Smooth muscle cell (in vitro differentiated cells): ENCODE data around the gene TARBP2. TPM values are rescaled to one million over a fixed set of nuclear protein-coding genes. Genes with fewer than 3 reads are reported as not detected.

Experiments
- DNase-seq: peaks from one replicate; lab custom pipeline; 2025; ENCODE audit not compliant: unreplicated experiment; lab: John Stamatoyannopoulos, UW
- H2AFZ ChIP-seq: fragments of 200-600 bp; sonication (generic); 2 replicates; pipeline ENCODE4 v1.6.0; 2016; ENCODE audit warnings: antibody characterized with exemption, low read depth, mild to moderate bottlenecking
- H3F3A ChIP-seq: fragments of 200-600 bp; sonication (generic); 2 replicates; pipeline ENCODE4 v1.6.0; 2017; ENCODE audit warnings: antibody characterized with exemption, low read depth
- H3K27ac ChIP-seq: fragments of 200-600 bp; sonication (generic); 2 replicates; pipeline ENCODE4 v1.5.1; 2016; ENCODE audit warnings: low read depth, mild to moderate bottlenecking
- H3K27me3 ChIP-seq: fragments of 200-600 bp; sonication (generic); 2 replicates; pipeline ENCODE4 v1.6.1; 2016; ENCODE audit warnings: low read depth, mild to moderate bottlenecking
- H3K36me3 ChIP-seq: fragments of 200-600 bp; sonication (generic); 2 replicates; pipeline ENCODE4 v1.5.1; 2016; ENCODE audit warnings: low read depth
- H3K4me1 ChIP-seq: fragments of 200-600 bp; sonication (generic); 2 replicates; pipeline ENCODE4 v1.5.1; 2016; ENCODE audit warnings: low read depth
- H3K4me2 ChIP-seq: fragments of 200-600 bp; sonication (generic); 2 replicates; pipeline ENCODE4 v1.6.0; 2016; ENCODE audit warnings: mild to moderate bottlenecking
- H3K4me3 ChIP-seq: fragments of 200-600 bp; sonication (generic); 2 replicates; pipeline ENCODE4 v1.5.1; 2016; ENCODE audit warnings: mild to moderate bottlenecking
- H3K79me2 ChIP-seq: fragments of 200-600 bp; sonication (generic); 2 replicates; pipeline ENCODE4 v1.6.0; 2016; ENCODE audit warnings: low read depth, mild to moderate bottlenecking
- H3K9ac ChIP-seq: fragments of 200-600 bp; sonication (generic); 2 replicates; pipeline ENCODE4 v1.6.0; 2016; ENCODE audit warnings: low read depth
- H3K9me3 ChIP-seq: fragments of 200-600 bp; sonication (generic); replicated peaks from 2 replicates; pipeline ENCODE4 v1.5.1; 2016; ENCODE audit warnings: low read depth
- H4K20me1 ChIP-seq: fragments of 200-600 bp; sonication (generic); 2 replicates; pipeline ENCODE4 v1.6.0; 2016; ENCODE audit warnings: low read depth
- WGBS: methylation state at CpG from one replicate; pipeline ENCODE4 v1.1.7; 2016; ENCODE audit warnings: low lambda C conversion rate; 5-methylcytosine and 5-hydroxymethylcytosine counted together
- polyA plus RNA-seq: library from polyadenylated mRNA; unstranded; fragments of >200 nt; fragmentation: Nextera tagmentation; extraction: Ambion mirVana; gene quantifications from 2 replicates; pipeline ENCODE4 v1.2.1, GENCODE V29; 2016
- total RNA-seq: library from RNA; depleted of rRNA; stranded (reverse); fragments of >200 nt; gene quantifications from 2 replicates; pipeline ENCODE4 v1.2.3, GENCODE V29; 2014
- TF ChIP-seq, protein P1 (sequence below): fragments of 200-600 bp; sonication (generic); IDR thresholded peaks from 2 replicates; pipeline ENCODE4 v1.5.1; 2017; ENCODE audit warnings: borderline replicate concordance, mild to moderate bottlenecking, antibody characterized with exemption; ENCODE audit not compliant: insufficient read depth, poor library complexity, severe bottlenecking

TARBP2 gene
- total and polyA plus RNA-seq, 2 experiments from 2014 or later, result 31.8 to 47.5 TPM

DNA sequence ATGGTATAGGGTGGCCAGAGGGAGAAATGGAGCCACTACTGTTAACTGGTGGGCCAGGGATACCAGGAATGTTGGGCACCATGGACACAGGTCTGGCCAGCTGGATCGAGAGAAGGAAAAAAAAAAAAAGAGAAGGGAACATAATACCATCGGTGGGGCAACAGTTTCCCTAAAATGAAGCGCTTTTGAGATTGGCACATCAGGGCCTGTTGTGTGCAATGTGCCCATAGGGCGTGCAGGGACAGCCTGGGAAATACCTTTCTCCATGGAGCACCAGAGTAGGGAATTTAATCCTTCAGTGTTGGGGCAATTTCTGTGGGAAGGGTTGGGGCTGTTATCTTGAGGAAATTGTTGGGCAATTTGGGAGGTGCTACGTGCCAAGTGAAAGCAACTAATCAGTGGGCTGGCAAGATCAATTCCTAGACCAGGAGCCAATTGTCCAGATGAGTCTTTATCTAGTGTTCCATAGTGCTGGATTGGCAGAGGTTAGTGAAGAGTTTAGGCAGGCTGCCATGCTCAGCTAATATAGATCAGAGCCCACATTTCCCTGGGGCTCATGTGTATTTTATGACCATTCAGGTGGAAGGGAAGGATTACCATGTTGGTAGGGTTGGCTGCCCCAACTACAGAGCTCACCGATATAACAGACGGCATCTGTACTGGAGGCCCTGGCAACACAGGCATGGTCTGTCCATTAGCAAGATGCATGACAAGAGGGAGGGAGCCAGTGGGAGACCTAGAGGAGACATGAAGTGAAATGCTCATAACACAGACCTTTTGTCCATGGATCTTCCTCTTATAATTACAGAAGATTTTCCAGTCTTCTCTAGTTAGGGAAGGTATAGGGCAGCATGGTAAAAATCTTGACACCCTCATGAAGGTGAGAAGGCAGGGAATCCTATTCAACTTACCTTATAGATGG lies 31.7 kb downstream of the TARBP2 start:
- Histone ChIP-seq H3K9ac (no peak overlapping the region), H3K9me3 (no peaks in the 10 kb centered on the region), H3K27ac (no peak overlapping the region), H2AFZ (no peak overlapping the region), H4K20me1 (no peaks in the 10 kb centered on the region), H3K79me2 (no peaks in the 10 kb centered on the region), H3F3A (no peaks in the 10 kb centered on the region), H3K36me3 (peaks cover 21% of the 10 kb centered on the region), H3K27me3 (no peaks in the 10 kb centered on the region), H3K4me2 (no peak overlapping the region), H3K4me1 (no peaks in the 10 kb centered on the region), H3K4me3 (no peak overlapping the region)
- TF ChIP-seq, protein P1, sequence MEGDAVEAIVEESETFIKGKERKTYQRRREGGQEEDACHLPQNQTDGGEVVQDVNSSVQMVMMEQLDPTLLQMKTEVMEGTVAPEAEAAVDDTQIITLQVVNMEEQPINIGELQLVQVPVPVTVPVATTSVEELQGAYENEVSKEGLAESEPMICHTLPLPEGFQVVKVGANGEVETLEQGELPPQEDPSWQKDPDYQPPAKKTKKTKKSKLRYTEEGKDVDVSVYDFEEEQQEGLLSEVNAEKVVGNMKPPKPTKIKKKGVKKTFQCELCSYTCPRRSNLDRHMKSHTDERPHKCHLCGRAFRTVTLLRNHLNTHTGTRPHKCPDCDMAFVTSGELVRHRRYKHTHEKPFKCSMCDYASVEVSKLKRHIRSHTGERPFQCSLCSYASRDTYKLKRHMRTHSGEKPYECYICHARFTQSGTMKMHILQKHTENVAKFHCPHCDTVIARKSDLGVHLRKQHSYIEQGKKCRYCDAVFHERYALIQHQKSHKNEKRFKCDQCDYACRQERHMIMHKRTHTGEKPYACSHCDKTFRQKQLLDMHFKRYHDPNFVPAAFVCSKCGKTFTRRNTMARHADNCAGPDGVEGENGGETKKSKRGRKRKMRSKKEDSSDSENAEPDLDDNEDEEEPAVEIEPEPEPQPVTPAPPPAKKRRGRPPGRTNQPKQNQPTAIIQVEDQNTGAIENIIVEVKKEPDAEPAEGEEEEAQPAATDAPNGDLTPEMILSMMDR, result no peak
- no peak for DNase-seq
- WGBS, result 97% methylated on average over 7 of the region's 7 CpGs

DNA sequence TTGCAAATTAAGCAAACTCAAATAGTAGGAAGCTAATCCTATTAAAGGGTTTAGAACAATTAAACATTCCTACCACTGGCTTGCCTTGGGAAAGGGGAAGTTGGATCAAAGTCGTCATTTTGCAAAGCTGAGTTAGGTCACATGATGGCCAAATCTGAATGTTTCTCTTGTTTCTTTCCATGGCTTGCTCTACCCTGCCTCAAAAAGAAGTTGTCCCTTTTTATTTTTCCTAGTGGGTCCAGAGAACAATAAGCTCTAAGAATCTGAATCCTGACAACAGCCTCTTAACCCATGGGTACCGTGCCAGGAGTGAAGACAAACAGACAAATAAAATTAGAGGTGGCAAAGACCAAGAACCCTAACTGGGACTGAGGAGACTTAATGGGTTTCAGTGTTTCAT lies 32.4 kb downstream of the TARBP2 start:
- H3K79me2 ChIP-seq, result no peaks in the 10 kb centered on the region
- no peak overlapping the region for H3K4me3 ChIP-seq
- H3K4me1 ChIP-seq, result no peaks in the 10 kb centered on the region
- no peak overlapping the region for H2AFZ ChIP-seq
- H4K20me1 ChIP-seq, result no peaks in the 10 kb centered on the region
- no peak overlapping the region for H3K4me2 ChIP-seq
- WGBS, result 91% methylated on average over 2 of the region's 2 CpGs
- H3K27ac ChIP-seq, result no peak overlapping the region
- no peaks in the 10 kb centered on the region for H3K27me3 ChIP-seq
- TF ChIP-seq, protein P1, result no peak
- no peaks in the 10 kb centered on the region for H3K9me3 ChIP-seq
- H3K9ac ChIP-seq, result no peak overlapping the region
- DNase-seq, result no peak
- peaks cover 21% of the 10 kb centered on the region for H3K36me3 ChIP-seq
- no peaks in the 10 kb centered on the region for H3F3A ChIP-seq

DNA sequence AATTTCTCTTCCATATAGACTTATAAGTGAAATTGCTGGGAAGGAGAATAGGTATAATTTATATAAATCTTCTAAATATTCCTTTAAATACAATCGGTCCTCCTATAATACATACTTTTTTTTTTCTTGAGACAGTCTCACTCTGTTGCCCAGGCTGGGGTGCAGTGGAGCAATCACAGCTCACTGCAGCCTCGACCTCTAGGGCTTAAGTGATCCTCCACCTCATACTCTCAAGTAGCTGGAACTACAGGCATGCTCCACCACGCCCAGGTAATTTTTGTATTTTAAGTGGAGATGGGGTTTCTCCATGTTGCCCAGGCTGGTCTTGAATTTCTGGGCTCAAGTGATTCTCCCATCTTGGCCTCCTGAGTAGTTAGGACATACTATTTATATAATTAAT lies 35.9 kb downstream of the TARBP2 start:
- H3K27ac ChIP-seq, result no peak overlapping the region
- no peaks in the 10 kb centered on the region for H3K79me2 ChIP-seq
- H3K4me1 ChIP-seq, result no peaks in the 10 kb centered on the region
- no peaks in the 10 kb centered on the region for H4K20me1 ChIP-seq
- no peak overlapping the region for H3K9ac ChIP-seq
- no peak overlapping the region for H3K4me2 ChIP-seq
- 89% methylated on average over 3 of the region's 3 CpGs for WGBS
- no peaks in the 10 kb centered on the region for H3K27me3 ChIP-seq
- H3K9me3 ChIP-seq, result no peaks in the 10 kb centered on the region
- H3F3A ChIP-seq, result no peaks in the 10 kb centered on the region
- no peak overlapping the region for H3K4me3 ChIP-seq
- DNase-seq, result no peak
- TF ChIP-seq, protein P1, result no peak
- peaks cover 21% of the 10 kb centered on the region for H3K36me3 ChIP-seq
- no peak overlapping the region for H2AFZ ChIP-seq
